HepG2 (cell line): Measurements from ENCODE around the gene RERE. TPM values are rescaled to one million over a fixed set of nuclear protein-coding genes. Genes with fewer than 3 reads are reported as not detected.
A peak's percentile ranks its signal among the peaks of the same experiment; 100 is the strongest.

Experiments used
- BCL6 ChIP-seq: IDR thresholded peaks from 2 replicates; pipeline ENCODE4 v1.6.1; 2016; ENCODE audit warnings: missing genetic modification reagents, missing compliant biosample characterization
- CCDC6 ChIP-seq: sonication (generic); formaldehyde crosslinking; IDR thresholded peaks from 2 replicates; pipeline ENCODE4 v1.8.1; 2022; ENCODE audit warnings: mild to moderate bottlenecking, missing genetic modification reagents, moderate library complexity
- EEA1 ChIP-seq: sonication (generic); formaldehyde crosslinking; IDR thresholded peaks from 2 replicates; pipeline ENCODE4 v1.5.1; 2020; ENCODE audit warnings: mild to moderate bottlenecking, missing genetic modification reagents, borderline replicate concordance
- MEF2D ChIP-seq: sonication (generic); formaldehyde crosslinking; IDR thresholded peaks from 2 replicates; pipeline ENCODE4 v1.5.1; 2020; ENCODE audit warnings: mild to moderate bottlenecking, missing genetic modification reagents
- MIER3 ChIP-seq: IDR thresholded peaks from 2 replicates; pipeline ENCODE4 v1.6.1; 2016; ENCODE audit warnings: missing compliant biosample characterization, borderline replicate concordance
- NPAS2 ChIP-seq: sonication (generic); formaldehyde crosslinking; IDR thresholded peaks from 2 replicates; pipeline ENCODE4 v1.8.0; 2022; ENCODE audit warnings: mild to moderate bottlenecking, missing genetic modification reagents, borderline replicate concordance
- NR2F6 ChIP-seq, 2 experiments: IDR thresholded peaks; 2 replicates each; pipeline ENCODE4 v1.6.1; 2016; ENCODE audit warnings: antibody characterized with exemption in 1 of 2, mild to moderate bottlenecking in 1 of 2
- SMAD1 ChIP-seq: sonication (generic); formaldehyde crosslinking; IDR thresholded peaks from 2 replicates; pipeline ENCODE4 v1.4.0; 2020; ENCODE audit warnings: missing genetic modification reagents, low read depth, mild to moderate bottlenecking, borderline replicate concordance
- TBX3 ChIP-seq: fragments of 450-650 bp; IDR thresholded peaks from 2 replicates; pipeline ENCODE4 v1.6.1; 2017; ENCODE audit warnings: antibody characterized with exemption, mild to moderate bottlenecking, inconsistent platforms, borderline replicate concordance
- XBP1 ChIP-seq: sonication (generic); formaldehyde crosslinking; IDR thresholded peaks from 2 replicates; pipeline ENCODE4 v1.5.0; 2020; ENCODE audit warnings: missing genetic modification reagents
- ZBTB7A ChIP-seq: sonication (generic); formaldehyde crosslinking; IDR thresholded peaks from 2 replicates; pipeline ENCODE4 v1.8.0; 2022; ENCODE audit warnings: mild to moderate bottlenecking, missing genetic modification reagents
- ZBTB8A ChIP-seq: sonication (generic); formaldehyde crosslinking; IDR thresholded peaks from 2 replicates; pipeline ENCODE4 v1.4.0; 2020; ENCODE audit warnings: mild to moderate bottlenecking, low read depth, missing genetic modification reagents, borderline replicate concordance
- ZFP62 ChIP-seq: sonication (generic); formaldehyde crosslinking; IDR thresholded peaks from 2 replicates; pipeline ENCODE4 v1.4.0; 2020; ENCODE audit warnings: missing genetic modification reagents
- ZIK1 ChIP-seq: sonication (generic); formaldehyde crosslinking; IDR thresholded peaks from 2 replicates; pipeline ENCODE4 v1.5.0; 2020; ENCODE audit warnings: mild to moderate bottlenecking, low read depth, missing genetic modification reagents, borderline replicate concordance
- ZNF451 ChIP-seq: sonication (generic); formaldehyde crosslinking; IDR thresholded peaks from 2 replicates; pipeline ENCODE4 v1.5.0; 2020; ENCODE audit warnings: mild to moderate bottlenecking, missing genetic modification reagents
- ZNF607 ChIP-seq: sonication (generic); formaldehyde crosslinking; IDR thresholded peaks from 2 replicates; pipeline ENCODE4 v1.5.1; 2020; ENCODE audit warnings: missing genetic modification reagents, mild to moderate bottlenecking, borderline replicate concordance
- ZNF737 ChIP-seq: sonication (generic); formaldehyde crosslinking; IDR thresholded peaks from 2 replicates; pipeline ENCODE4 v1.5.0; 2020; ENCODE audit warnings: missing genetic modification reagents, mild to moderate bottlenecking, borderline replicate concordance
- ZNF878 ChIP-seq: sonication (generic); formaldehyde crosslinking; IDR thresholded peaks from 2 replicates; pipeline ENCODE4 v1.8.1; 2023; ENCODE audit warnings: mild to moderate bottlenecking, missing genetic modification reagents, moderate library complexity
- polyA plus RNA-seq, 8 experiments: library from polyadenylated mRNA; depleted of rRNA in 3 of 8; stranded (reverse) in 7 of 8; unstranded in 1 of 8; fragments of >200 nt; fragmentation: Illumina TruSeq in 4 of 8; extraction: Trizol in 4 of 8; gene quantifications; 2 replicates each; pipeline versions ENCODE4 v1.2.1 to v1.2.3, GENCODE V29; 2011 to 2016; ENCODE audit warnings: low read depth in 4 of 8, missing spikeins in 1 of 8, mixed read lengths in 1 of 8; ENCODE audit not compliant: insufficient read depth in 1 of 8
- total RNA-seq, 5 experiments: library from RNA; depleted of rRNA; stranded (reverse); fragments of >200 nt; fragmentation: Illumina TruSeq; extraction: Trizol; gene quantifications; 2 replicates each; pipeline ENCODE4 v1.2.3, GENCODE V29; 2016; ENCODE audit warnings: low read depth in 1 of 5
- TF ChIP-seq, protein P1 (sequence below): sonication (generic); formaldehyde crosslinking; conservative IDR thresholded peaks from 2 replicates; pipeline ENCODE4 v1.4.0; 2020; ENCODE audit warnings: mild to moderate bottlenecking, missing genetic modification reagents, moderate library complexity
- TF ChIP-seq, protein P2 (sequence below): IDR thresholded peaks from 2 replicates; pipeline ENCODE4 v1.6.1; 2012; ENCODE audit warnings: low read depth, low read length, improper control_type of control experiment
- TF ChIP-seq, protein P3 (sequence below): sonication (generic); formaldehyde crosslinking; IDR thresholded peaks from 2 replicates; pipeline ENCODE4 v1.4.0; 2020; ENCODE audit warnings: missing genetic modification reagents
- TF ChIP-seq, protein P4 (sequence below): sonication (generic); formaldehyde crosslinking; IDR thresholded peaks from 2 replicates; pipeline ENCODE4 v1.4.0; 2020; ENCODE audit warnings: missing genetic modification reagents

RERE gene
- total and polyA plus RNA-seq, 2 of the 13 experiments (the other 11 are each of a cell fraction or from before 2014, with no cell fraction given) = 18.3 to 21.9 TPM

DNA sequence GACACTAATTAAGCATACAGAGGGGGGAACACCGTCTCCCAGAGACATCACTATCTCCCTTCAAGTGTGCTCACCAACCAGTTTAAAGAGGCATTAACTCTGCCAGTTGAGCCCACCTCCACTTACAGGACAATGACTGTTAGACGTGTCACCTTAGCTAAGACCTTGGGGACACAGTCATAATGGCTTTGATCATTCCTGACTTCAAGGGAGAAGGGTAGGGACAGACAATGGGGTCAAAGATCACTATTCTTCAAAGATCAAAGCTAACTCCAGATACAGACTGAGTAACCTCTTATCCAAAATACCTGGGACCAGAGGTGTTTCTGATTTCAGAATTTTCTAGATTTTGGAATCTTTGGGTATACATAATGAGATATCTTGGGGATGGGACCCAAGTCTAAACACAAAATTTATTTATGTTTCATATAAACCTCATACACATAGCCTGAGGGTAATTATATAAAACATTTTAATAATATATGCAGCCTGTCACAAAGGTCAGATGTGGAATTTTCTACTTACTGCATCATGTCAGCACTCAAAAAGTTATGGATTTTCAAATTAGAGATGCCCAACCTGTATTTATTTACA, 253.4 kb downstream of the RERE start (continued):
- TF ChIP-seq, protein P1, sequence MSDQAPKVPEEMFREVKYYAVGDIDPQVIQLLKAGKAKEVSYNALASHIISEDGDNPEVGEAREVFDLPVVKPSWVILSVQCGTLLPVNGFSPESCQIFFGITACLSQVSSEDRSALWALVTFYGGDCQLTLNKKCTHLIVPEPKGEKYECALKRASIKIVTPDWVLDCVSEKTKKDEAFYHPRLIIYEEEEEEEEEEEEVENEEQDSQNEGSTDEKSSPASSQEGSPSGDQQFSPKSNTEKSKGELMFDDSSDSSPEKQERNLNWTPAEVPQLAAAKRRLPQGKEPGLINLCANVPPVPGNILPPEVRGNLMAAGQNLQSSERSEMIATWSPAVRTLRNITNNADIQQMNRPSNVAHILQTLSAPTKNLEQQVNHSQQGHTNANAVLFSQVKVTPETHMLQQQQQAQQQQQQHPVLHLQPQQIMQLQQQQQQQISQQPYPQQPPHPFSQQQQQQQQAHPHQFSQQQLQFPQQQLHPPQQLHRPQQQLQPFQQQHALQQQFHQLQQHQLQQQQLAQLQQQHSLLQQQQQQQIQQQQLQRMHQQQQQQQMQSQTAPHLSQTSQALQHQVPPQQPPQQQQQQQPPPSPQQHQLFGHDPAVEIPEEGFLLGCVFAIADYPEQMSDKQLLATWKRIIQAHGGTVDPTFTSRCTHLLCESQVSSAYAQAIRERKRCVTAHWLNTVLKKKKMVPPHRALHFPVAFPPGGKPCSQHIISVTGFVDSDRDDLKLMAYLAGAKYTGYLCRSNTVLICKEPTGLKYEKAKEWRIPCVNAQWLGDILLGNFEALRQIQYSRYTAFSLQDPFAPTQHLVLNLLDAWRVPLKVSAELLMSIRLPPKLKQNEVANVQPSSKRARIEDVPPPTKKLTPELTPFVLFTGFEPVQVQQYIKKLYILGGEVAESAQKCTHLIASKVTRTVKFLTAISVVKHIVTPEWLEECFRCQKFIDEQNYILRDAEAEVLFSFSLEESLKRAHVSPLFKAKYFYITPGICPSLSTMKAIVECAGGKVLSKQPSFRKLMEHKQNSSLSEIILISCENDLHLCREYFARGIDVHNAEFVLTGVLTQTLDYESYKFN (CRISPR knock-in tag) = peak; percentile 80
- no peak for TF ChIP-seq SMAD1 (CRISPR knock-in tag)
- no peak for TF ChIP-seq ZNF607 (CRISPR knock-in tag)
- TF ChIP-seq, protein P2, sequence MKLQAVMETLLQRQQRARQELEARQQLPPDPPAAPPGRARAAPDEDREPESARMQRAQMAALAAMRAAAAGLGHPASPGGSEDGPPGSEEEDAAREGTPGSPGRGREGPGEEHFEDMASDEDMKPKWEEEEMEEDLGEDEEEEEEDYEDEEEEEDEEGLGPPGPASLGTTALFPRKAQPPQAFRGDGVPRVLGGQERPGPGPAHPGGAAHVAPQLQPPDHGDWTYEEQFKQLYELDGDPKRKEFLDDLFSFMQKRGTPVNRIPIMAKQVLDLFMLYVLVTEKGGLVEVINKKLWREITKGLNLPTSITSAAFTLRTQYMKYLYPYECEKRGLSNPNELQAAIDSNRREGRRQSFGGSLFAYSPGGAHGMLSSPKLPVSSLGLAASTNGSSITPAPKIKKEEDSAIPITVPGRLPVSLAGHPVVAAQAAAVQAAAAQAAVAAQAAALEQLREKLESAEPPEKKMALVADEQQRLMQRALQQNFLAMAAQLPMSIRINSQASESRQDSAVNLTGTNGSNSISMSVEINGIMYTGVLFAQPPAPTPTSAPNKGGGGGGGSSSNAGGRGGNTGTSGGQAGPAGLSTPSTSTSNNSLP = peak; percentile 66; the same call in 1 of the 2 replicates
- TF ChIP-seq, protein P3, sequence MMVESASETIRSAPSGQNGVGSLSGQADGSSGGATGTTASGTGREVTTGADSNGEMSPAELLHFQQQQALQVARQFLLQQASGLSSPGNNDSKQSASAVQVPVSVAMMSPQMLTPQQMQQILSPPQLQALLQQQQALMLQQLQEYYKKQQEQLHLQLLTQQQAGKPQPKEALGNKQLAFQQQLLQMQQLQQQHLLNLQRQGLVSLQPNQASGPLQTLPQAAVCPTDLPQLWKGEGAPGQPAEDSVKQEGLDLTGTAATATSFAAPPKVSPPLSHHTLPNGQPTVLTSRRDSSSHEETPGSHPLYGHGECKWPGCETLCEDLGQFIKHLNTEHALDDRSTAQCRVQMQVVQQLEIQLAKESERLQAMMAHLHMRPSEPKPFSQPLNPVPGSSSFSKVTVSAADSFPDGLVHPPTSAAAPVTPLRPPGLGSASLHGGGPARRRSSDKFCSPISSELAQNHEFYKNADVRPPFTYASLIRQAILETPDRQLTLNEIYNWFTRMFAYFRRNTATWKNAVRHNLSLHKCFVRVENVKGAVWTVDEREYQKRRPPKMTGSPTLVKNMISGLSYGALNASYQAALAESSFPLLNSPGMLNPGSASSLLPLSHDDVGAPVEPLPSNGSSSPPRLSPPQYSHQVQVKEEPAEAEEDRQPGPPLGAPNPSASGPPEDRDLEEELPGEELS = peak; percentile 71
- no peak for TF ChIP-seq NPAS2 (CRISPR knock-in tag)
- no peak for TF ChIP-seq EEA1 (CRISPR knock-in tag)
- peak; percentile 49; the same call in 1 of the 2 replicates for TF ChIP-seq MIER3
- TF ChIP-seq ZIK1 = no peak
- TF ChIP-seq ZBTB8A = no peak
- TF ChIP-seq ZBTB7A (CRISPR knock-in tag) = no peak
- peak; percentile 87 for TF ChIP-seq BCL6 (CRISPR knock-in tag)
- TF ChIP-seq ZNF878 (CRISPR knock-in tag) = peak; percentile 26; the same call in 1 of the 2 replicates
- TF ChIP-seq NR2F6 (IDR thresholded peaks at IDR 0.05) = peak; percentile 94
- TF ChIP-seq NR2F6 (CRISPR knock-in tag; IDR thresholded peaks at IDR 0.05) = peak; percentile 95
- no peak for TF ChIP-seq ZFP62 (CRISPR knock-in tag)
- TF ChIP-seq ZNF737 (CRISPR knock-in tag) = no peak
- TF ChIP-seq CCDC6 = no peak
- TF ChIP-seq MEF2D (CRISPR knock-in tag) = peak; percentile 65; the same call in 1 of the 2 replicates
- TF ChIP-seq TBX3 = peak; percentile 92
- TF ChIP-seq, protein P4, sequence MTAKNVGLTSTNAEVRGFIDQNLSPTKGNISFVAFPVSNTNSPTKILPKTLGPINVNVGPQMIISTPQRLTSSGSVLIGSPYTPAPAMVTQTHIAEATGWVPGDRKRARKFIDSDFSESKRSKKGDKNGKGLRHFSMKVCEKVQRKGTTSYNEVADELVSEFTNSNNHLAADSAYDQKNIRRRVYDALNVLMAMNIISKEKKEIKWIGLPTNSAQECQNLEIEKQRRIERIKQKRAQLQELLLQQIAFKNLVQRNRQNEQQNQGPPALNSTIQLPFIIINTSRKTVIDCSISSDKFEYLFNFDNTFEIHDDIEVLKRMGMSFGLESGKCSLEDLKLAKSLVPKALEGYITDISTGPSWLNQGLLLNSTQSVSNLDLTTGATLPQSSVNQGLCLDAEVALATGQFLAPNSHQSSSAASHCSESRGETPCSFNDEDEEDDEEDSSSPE (CRISPR knock-in tag) = no peak
- no peak for TF ChIP-seq ZNF451 (CRISPR knock-in tag)
- TF ChIP-seq XBP1 (CRISPR knock-in tag) = no peak
